ENCODE data around the gene SAG. TPM values are rescaled to one million over a fixed set of nuclear protein-coding genes. Genes with fewer than 3 reads are reported as not detected.

The SAG gene
- total and polyA plus RNA-seq, 2 experiments from 2014 or later: not detected

DNA sequence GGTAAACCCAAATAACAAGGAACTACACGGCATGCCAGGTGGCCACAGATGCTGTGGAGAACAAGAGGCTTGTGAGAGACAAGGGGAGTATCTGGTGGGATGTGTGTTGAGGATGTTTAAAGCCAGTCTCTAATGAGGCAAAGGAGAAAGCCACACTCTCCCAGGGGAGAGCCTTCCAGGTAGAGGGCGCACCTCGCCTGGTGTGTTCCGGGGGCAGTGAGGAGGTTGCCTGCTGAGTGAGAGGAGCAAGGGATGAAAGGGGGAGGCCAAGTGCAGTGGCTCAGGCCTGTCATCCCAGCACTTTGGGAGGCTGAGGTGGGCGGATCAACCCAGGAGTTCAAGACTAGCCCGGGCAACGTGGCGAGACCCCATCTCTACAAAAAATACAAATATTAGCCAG lies 16.2 kb downstream of the SAG start (continued):
- TF ChIP-seq ETS1 (IDR thresholded peaks at IDR 0.05) (no peak), STAT1 (IDR thresholded peaks at IDR 0.05; ENCODE audit: unreplicated experiment) (no peak)

GRCh38 chr2:233325256-233325655 lies 17.6 kb downstream of the SAG start:
- H3K27ac Mint-ChIP-seq: no peak overlapping the region
- H3K36me3 Mint-ChIP-seq (ENCODE audit: low read depth): no peaks in the 10 kb centered on the region
- H3K4me3 Mint-ChIP-seq: no peak overlapping the region
- peaks cover 9% of the 10 kb centered on the region for H3K27me3 Mint-ChIP-seq (ENCODE audit: insufficient read depth, low read depth, poor library complexity)
- ATAC-seq: no peak
- Histone ChIP-seq H4K20me1 (replicated peaks; ENCODE audit: insufficient read depth) (no peaks in the 10 kb centered on the region), H3K4me1 (ENCODE audit: insufficient read depth) (peaks cover 10% of the 10 kb centered on the region; the same call in 1 of the 2 replicates), H3K79me2 (replicated peaks; ENCODE audit: insufficient read depth) (no peaks in the 10 kb centered on the region), H2AFZ (no peak overlapping the region), H3K4me2 (no peak overlapping the region), H3K27ac (ENCODE audit: low read depth) (no peak overlapping the region), H3K36me3 (ENCODE audit: insufficient read depth) (no peaks in the 10 kb centered on the region), H3K27me3 (ENCODE audit: insufficient read depth) (no peaks in the 10 kb centered on the region), H3F3A (replicated peaks; ENCODE audit: low read depth) (no peaks in the 10 kb centered on the region), H3K4me3 (no peak overlapping the region), H3K9me2 (ENCODE audit: insufficient read depth) (no peaks in the 10 kb centered on the region)
- peaks cover 16% of the 10 kb centered on the region for H3K4me1 Mint-ChIP-seq
- H3K9me3 Mint-ChIP-seq: no peaks in the 10 kb centered on the region
- TF ChIP-seq NANOG (IDR thresholded peaks at IDR 0.05; ENCODE audit: borderline replicate concordance) (no peak), POLR2AphosphoS5 (IDR thresholded peaks at IDR 0.05; ENCODE audit: low read depth) (no peak), EZH2phosphoT487 (IDR thresholded peaks at IDR 0.05; ENCODE audit: unreplicated experiment) (no peak), ETS1 (IDR thresholded peaks at IDR 0.05) (no peak), REST (IDR thresholded peaks at IDR 0.05; ENCODE audit: unreplicated experiment) (no peak)
- TF ChIP-seq, protein P1, sequence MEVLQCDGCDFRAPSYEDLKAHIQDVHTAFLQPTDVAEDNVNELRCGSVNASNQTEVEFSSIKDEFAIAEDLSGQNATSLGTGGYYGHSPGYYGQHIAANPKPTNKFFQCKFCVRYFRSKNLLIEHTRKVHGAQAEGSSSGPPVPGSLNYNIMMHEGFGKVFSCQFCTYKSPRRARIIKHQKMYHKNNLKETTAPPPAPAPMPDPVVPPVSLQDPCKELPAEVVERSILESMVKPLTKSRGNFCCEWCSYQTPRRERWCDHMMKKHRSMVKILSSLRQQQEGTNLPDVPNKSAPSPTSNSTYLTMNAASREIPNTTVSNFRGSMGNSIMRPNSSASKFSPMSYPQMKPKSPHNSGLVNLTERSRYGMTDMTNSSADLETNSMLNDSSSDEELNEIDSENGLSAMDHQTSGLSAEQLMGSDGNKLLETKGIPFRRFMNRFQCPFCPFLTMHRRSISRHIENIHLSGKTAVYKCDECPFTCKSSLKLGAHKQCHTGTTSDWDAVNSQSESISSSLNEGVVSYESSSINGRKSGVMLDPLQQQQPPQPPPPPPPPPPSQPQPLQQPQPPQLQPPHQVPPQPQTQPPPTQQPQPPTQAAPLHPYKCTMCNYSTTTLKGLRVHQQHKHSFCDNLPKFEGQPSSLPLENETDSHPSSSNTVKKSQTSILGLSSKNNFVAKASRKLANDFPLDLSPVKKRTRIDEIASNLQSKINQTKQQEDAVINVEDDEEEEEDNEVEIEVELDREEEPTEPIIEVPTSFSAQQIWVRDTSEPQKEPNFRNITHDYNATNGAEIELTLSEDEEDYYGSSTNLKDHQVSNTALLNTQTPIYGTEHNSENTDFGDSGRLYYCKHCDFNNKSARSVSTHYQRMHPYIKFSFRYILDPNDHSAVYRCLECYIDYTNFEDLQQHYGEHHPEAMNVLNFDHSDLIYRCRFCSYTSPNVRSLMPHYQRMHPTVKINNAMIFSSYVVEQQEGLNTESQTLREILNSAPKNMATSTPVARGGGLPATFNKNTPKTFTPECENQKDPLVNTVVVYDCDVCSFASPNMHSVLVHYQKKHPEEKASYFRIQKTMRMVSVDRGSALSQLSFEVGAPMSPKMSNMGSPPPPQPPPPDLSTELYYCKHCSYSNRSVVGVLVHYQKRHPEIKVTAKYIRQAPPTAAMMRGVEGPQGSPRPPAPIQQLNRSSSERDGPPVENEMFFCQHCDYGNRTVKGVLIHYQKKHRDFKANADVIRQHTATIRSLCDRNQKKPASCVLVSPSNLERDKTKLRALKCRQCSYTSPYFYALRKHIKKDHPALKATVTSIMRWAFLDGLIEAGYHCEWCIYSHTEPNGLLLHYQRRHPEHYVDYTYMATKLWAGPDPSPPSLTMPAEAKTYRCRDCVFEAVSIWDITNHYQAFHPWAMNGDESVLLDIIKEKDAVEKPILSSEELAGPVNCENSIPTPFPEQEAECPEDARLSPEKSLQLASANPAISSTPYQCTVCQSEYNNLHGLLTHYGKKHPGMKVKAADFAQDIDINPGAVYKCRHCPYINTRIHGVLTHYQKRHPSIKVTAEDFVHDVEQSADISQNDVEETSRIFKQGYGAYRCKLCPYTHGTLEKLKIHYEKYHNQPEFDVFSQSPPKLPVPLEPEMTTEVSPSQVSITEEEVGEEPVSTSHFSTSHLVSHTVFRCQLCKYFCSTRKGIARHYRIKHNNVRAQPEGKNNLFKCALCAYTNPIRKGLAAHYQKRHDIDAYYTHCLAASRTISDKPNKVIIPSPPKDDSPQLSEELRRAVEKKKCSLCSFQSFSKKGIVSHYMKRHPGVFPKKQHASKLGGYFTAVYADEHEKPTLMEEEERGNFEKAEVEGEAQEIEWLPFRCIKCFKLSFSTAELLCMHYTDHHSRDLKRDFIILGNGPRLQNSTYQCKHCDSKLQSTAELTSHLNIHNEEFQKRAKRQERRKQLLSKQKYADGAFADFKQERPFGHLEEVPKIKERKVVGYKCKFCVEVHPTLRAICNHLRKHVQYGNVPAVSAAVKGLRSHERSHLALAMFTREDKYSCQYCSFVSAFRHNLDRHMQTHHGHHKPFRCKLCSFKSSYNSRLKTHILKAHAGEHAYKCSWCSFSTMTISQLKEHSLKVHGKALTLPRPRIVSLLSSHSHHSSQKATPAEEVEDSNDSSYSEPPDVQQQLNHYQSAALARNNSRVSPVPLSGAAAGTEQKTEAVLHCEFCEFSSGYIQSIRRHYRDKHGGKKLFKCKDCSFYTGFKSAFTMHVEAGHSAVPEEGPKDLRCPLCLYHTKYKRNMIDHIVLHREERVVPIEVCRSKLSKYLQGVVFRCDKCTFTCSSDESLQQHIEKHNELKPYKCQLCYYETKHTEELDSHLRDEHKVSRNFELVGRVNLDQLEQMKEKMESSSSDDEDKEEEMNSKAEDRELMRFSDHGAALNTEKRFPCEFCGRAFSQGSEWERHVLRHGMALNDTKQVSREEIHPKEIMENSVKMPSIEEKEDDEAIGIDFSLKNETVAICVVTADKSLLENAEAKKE (CRISPR knock-in tag; IDR thresholded peaks at IDR 0.05): no peak
- no peak for DNase-seq (ENCODE audit: low spot score)
